Vagina (tissue), 2 donors: ENCODE measurements around the gene DYSF.

Experiments
- CTCF ChIP-seq, 3 experiments: fragments of 450-650 bp in 2 of 3; fragments of 200-600 bp in 1 of 3; sonication (generic) in 1 of 3; IDR thresholded peaks; one replicate each; pipeline ENCODE4 v1.5.1; 2017 to 2019; ENCODE audit warnings: antibody characterized with exemption in 3 of 3, mild to moderate bottlenecking in 2 of 3, moderate library complexity in 2 of 3
- POLR2A ChIP-seq, 2 donors: fragments of 450-650 bp; IDR thresholded peaks; one replicate each; pipeline ENCODE4 v1.6.1; 2017; ENCODE audit warnings: antibody characterized with exemption in 2 of 2, mild to moderate bottlenecking in 2 of 2, moderate library complexity in 2 of 2

GRCh38 chr2:71604726-71605120 is 151.4 kb downstream of the DYSF start:
- TF ChIP-seq CTCF (IDR thresholded peaks at IDR 0.05) (no peak), POLR2A (IDR thresholded peaks at IDR 0.05) (no peak)
